OCI-LY1 (cell line): ENCODE measurements around the gene ITGAE.

ENCODE experiments used
- H2AFZ ChIP-seq: fragments of 200-600 bp; sonication (generic), shearing (Covaris generic); 2 replicates; pipeline ENCODE4 v1.6.0; 2014; ENCODE audit warnings: antibody characterized with exemption, mild to moderate bottlenecking, low read length
- H3F3A ChIP-seq: fragments of 200-600 bp; sonication (generic), shearing (Covaris generic); 2 replicates; pipeline ENCODE4 v1.6.0; 2014; ENCODE audit warnings: mild to moderate bottlenecking, antibody characterized with exemption, low read length, moderate library complexity; ENCODE audit not compliant: insufficient read depth
- H3K27ac ChIP-seq: fragments of 200-600 bp; sonication (generic); 2 replicates; pipeline ENCODE4 v1.5.1; 2014; ENCODE audit warnings: low read length, mixed run types, mild to moderate bottlenecking, low read depth; ENCODE audit not compliant: poor library complexity, severe bottlenecking
- H3K27me3 ChIP-seq: fragments of 200-600 bp; sonication (generic); 2 replicates; pipeline ENCODE4 v1.6.0; 2014; ENCODE audit warnings: antibody characterized with exemption, mild to moderate bottlenecking, low read length, moderate library complexity; ENCODE audit not compliant: insufficient read depth
- H3K36me3 ChIP-seq: fragments of 200-600 bp; sonication (generic); 2 replicates; pipeline ENCODE4 v1.6.1; 2014; ENCODE audit warnings: mild to moderate bottlenecking, antibody characterized with exemption, low read length, moderate library complexity, mixed read lengths; ENCODE audit not compliant: insufficient read depth
- H3K4me1 ChIP-seq: fragments of 200-600 bp; sonication (generic); 2 replicates; pipeline ENCODE4 v1.5.1; 2014; ENCODE audit warnings: mild to moderate bottlenecking, low read length, moderate library complexity; ENCODE audit not compliant: insufficient read depth, severe bottlenecking
- H3K4me2 ChIP-seq: fragments of 200-600 bp; sonication (generic), shearing (Covaris generic); 2 replicates; pipeline ENCODE4 v1.6.1; 2014; ENCODE audit warnings: low read length
- H3K4me3 ChIP-seq: fragments of 200-600 bp; sonication (generic); 2 replicates; pipeline ENCODE4 v1.5.1; 2014; ENCODE audit warnings: low read length, low read depth, mild to moderate bottlenecking, mixed read lengths; ENCODE audit not compliant: poor library complexity, severe bottlenecking
- H3K79me2 ChIP-seq: fragments of 200-600 bp; shearing (Covaris generic); 2 replicates; pipeline ENCODE4 v1.6.1; 2016; ENCODE audit warnings: mixed run types, low read length, mixed read lengths; ENCODE audit not compliant: insufficient read depth
- H3K9ac ChIP-seq: fragments of 200-600 bp; sonication (generic), shearing (Covaris generic); 2 replicates; pipeline ENCODE4 v1.6.1; 2014; ENCODE audit warnings: mild to moderate bottlenecking, low read length, mixed read lengths
- H3K9me2 ChIP-seq: fragments of 200-600 bp; sonication (generic), shearing (Covaris generic); 2 replicates; pipeline ENCODE4 v1.6.1; 2014; ENCODE audit warnings: low read depth, mild to moderate bottlenecking, low read length, mixed read lengths
- H3K9me3 ChIP-seq: fragments of 200-600 bp; shearing (Covaris generic); 2 replicates; pipeline ENCODE4 v1.6.1; 2014; ENCODE audit warnings: low read length, mixed read lengths
- H4K20me1 ChIP-seq: fragments of 200-600 bp; sonication (generic), shearing (Covaris generic); 2 replicates; pipeline ENCODE4 v1.6.0; 2016; ENCODE audit warnings: mild to moderate bottlenecking, low read length; ENCODE audit not compliant: insufficient read depth
- EZH2 ChIP-seq: fragments of 200-600 bp; sonication (generic), shearing (Covaris generic); IDR thresholded peaks from 2 replicates; pipeline ENCODE4 v1.8.0; 2017; ENCODE audit warnings: borderline replicate concordance, mixed run types, mild to moderate bottlenecking, antibody characterized with exemption, low read length, moderate library complexity, mixed read lengths
- TF ChIP-seq, protein P1 (sequence below): fragments of 200-600 bp; sonication (generic), shearing (Covaris generic); IDR thresholded peaks from 2 replicates; pipeline ENCODE4 v1.5.1; 2017; ENCODE audit warnings: mild to moderate bottlenecking, antibody characterized with exemption, low read length, moderate library complexity, mixed read lengths

Gene ITGAE

DNA sequence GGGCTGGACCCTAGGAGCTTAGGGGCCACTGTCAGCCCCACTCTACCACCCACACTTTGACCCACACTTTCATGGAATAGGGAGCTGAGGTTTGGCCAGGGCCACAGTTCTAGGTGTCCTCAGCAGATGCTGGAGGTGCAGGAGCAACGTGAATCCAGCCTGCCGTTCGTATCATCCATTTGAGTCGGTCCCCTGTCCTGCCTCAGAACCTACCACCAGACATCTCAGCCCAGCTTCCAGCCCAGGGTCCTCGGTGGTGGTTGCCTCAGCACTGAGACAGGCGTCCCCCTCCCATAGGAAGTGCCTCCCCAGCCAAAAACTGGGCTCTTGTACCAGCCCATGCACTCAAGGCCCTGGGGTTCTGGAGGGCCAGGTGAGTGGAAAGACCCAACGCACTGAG is 359 bp upstream of the ITGAE start:
- TF ChIP-seq, protein P1, sequence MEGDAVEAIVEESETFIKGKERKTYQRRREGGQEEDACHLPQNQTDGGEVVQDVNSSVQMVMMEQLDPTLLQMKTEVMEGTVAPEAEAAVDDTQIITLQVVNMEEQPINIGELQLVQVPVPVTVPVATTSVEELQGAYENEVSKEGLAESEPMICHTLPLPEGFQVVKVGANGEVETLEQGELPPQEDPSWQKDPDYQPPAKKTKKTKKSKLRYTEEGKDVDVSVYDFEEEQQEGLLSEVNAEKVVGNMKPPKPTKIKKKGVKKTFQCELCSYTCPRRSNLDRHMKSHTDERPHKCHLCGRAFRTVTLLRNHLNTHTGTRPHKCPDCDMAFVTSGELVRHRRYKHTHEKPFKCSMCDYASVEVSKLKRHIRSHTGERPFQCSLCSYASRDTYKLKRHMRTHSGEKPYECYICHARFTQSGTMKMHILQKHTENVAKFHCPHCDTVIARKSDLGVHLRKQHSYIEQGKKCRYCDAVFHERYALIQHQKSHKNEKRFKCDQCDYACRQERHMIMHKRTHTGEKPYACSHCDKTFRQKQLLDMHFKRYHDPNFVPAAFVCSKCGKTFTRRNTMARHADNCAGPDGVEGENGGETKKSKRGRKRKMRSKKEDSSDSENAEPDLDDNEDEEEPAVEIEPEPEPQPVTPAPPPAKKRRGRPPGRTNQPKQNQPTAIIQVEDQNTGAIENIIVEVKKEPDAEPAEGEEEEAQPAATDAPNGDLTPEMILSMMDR, result no peak
- no peak for TF ChIP-seq EZH2
- H3K36me3 ChIP-seq, result no peaks in the 10 kb centered on the region
- H3K9me2 ChIP-seq, result no peaks in the 10 kb centered on the region
- H3K4me3 ChIP-seq, result no peak overlapping the region
- no peaks in the 10 kb centered on the region for H3F3A ChIP-seq
- no peak overlapping the region for H3K9ac ChIP-seq
- no peak overlapping the region for H3K4me2 ChIP-seq
- no peaks in the 10 kb centered on the region for H4K20me1 ChIP-seq
- peaks cover 9% of the 10 kb centered on the region for H3K4me1 ChIP-seq
- H2AFZ ChIP-seq, result no peak overlapping the region
- H3K27me3 ChIP-seq, result no peaks in the 10 kb centered on the region; the same call in 1 of the 2 replicates
- H3K27ac ChIP-seq, result no peak overlapping the region
- no peaks in the 10 kb centered on the region for H3K9me3 ChIP-seq
- no peaks in the 10 kb centered on the region for H3K79me2 ChIP-seq

DNA sequence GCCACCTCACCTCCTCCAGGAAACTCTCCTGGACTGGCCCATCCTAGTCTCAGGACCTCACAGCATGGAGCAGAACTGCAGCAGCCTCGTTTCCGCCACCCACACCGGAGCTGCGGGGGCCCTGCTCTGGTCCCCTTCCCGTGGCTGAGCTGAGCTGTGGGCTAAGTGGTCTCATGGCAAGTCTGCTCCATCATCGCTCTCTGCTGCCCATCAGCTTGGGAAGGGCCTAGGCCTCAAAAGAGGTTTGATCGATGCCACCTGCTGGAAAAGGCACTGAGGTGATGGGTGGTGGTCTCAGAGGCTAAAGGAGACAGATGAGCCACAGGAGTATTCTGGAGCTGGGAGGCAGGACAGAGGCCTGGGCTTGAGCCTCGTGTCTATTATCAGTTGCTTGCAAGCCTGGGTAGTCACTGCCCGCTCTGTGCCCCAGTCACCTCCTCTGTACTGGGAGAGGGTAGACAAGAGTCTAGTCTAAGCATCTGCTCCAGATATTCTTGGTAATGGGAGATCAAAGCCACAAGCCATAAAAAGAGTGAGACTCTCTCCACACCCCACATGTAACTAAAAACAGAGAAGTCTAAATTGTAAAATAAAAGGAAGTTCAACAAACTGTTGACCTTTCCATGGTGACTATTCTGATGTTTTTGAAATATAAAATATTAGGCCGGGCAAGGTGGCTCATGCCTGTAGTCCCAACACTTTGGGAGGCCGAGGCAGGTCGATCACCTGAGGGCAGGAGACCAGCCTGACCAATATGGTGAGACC is 1.6 kb downstream of the ITGAE start:
- H3K4me1 ChIP-seq, result peaks cover 5% of the 10 kb centered on the region

DNA sequence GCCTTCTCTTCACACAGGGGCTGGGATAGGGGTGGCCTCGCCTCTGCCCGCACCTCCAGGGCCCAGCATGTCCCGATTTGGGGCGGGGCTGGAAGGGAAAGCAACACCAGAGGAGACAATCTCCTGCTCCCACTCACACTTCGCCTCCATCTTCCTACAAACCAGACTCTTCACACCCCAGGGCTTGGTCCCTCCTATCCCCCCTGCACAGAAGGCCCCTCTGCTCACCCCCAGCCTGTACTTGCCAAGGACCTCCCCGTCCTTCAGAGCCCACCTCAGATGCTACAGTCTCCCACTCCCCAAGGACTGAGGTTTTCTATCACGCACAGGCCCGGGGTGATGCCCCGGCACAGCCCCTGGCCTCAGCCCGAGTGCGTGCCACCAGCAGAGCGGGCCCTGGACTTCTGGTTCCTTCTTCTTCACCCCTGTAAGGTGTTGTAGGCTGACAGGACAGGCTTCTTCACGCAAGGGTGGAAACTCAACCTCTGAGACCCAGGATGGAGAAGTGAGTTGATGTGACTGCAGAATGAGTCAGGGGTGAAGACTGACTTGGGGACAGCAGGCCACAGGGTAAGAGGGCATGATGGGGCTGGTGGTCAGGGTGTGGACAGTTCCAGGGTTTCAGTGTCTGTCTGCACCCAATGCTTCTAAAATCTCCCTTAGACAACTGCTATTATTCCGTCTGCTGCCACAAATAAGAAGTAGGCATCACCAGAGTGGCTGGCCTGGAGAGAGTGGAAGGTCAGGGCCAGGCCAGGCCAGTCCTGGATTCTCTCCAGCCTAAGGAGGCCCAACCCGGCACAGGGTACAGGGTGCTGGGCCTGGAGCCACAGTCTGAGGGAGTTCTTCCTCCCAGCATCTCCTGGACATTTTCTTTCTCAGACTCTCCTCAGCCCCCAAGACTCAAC is 2.5 kb downstream of the ITGAE start:
- Histone ChIP-seq H3K4me3 (no peak overlapping the region), H3K9me2 (no peaks in the 10 kb centered on the region), H2AFZ (no peak overlapping the region), H3K4me1 (no peaks in the 10 kb centered on the region), H3K9me3 (no peaks in the 10 kb centered on the region), H3K79me2 (no peaks in the 10 kb centered on the region), H3K27me3 (no peaks in the 10 kb centered on the region; the same call in 1 of the 2 replicates), H3K9ac (no peak overlapping the region), H4K20me1 (no peaks in the 10 kb centered on the region), H3K4me2 (no peak overlapping the region), H3K27ac (no peak overlapping the region), H3F3A (no peaks in the 10 kb centered on the region), H3K36me3 (no peaks in the 10 kb centered on the region)
- TF ChIP-seq, protein P1, result no peak
- TF ChIP-seq EZH2, result no peak

More for the DNA sequence above, 1.6 kb downstream of the ITGAE start:
- H3K9ac ChIP-seq, result no peak overlapping the region
- no peaks in the 10 kb centered on the region for H3K9me2 ChIP-seq
- no peak overlapping the region for H3K27ac ChIP-seq
- no peak overlapping the region for H3K4me3 ChIP-seq
- no peaks in the 10 kb centered on the region for H3F3A ChIP-seq
- no peak overlapping the region for H3K4me2 ChIP-seq
- no peaks in the 10 kb centered on the region; the same call in 1 of the 2 replicates for H3K27me3 ChIP-seq
- H3K36me3 ChIP-seq, result no peaks in the 10 kb centered on the region
- no peaks in the 10 kb centered on the region for H3K79me2 ChIP-seq
- H3K9me3 ChIP-seq, result no peaks in the 10 kb centered on the region
- H2AFZ ChIP-seq, result no peak overlapping the region
- TF ChIP-seq, protein P1, result no peak
- TF ChIP-seq EZH2, result no peak
- H4K20me1 ChIP-seq, result no peaks in the 10 kb centered on the region
